Body of pancreas (tissue), 4 donors: Measurements from ENCODE around the gene STXBP1. TPM values are rescaled to one million over a fixed set of nuclear protein-coding genes. Genes with fewer than 3 reads are reported as not detected.

Source experiments
- ATAC-seq: fragments of 150-250 bp; one replicate; pipeline ENCODE4 v1.9.1; 2016
- DNase-seq, 4 donors: peaks; one replicate each; pipeline ENCODE4 v3.0.0-alpha.2; 2019
- H3K27ac ChIP-seq, 4 donors: fragments of 200-600 bp; sonication (generic); 1 replicate in 3 of 4; 2 replicates in 1 of 4; pipeline versions ENCODE4 v1.5.1 to v1.6.1; 2016 to 2019; ENCODE audit warnings: mild to moderate bottlenecking in 1 of 4, mixed read lengths in 1 of 4, moderate library complexity in 1 of 4
- H3K27me3 ChIP-seq, 2 donors: fragments of 200-600 bp; sonication (generic); one replicate each; pipeline ENCODE4 v1.6.0; 2016; ENCODE audit warnings: mild to moderate bottlenecking in 1 of 2
- H3K36me3 ChIP-seq, 2 donors: fragments of 200-600 bp; sonication (generic); replicated peaks in 1 of 2; 2 replicates each; pipeline ENCODE4 v1.5.1; 2016; ENCODE audit warnings: low read depth in 2 of 2; ENCODE audit not compliant: insufficient read depth in 1 of 2
- H3K4me1 ChIP-seq: fragments of 200-600 bp; sonication (generic); one replicate; pipeline ENCODE4 v1.6.0; 2016
- H3K4me3 ChIP-seq, 2 donors: fragments of 200-600 bp; sonication (generic); 1 replicate in 1 of 2; 2 replicates in 1 of 2; pipeline ENCODE4 v1.5.1; 2016 to 2019
- H3K9me3 ChIP-seq, 3 donors: fragments of 200-600 bp; sonication (generic); 1 replicate in 2 of 3; 2 replicates in 1 of 3; pipeline ENCODE4 v1.5.1; 2016
- POLR2A ChIP-seq, 3 donors: fragments of 450-650 bp; IDR thresholded peaks; one replicate each; pipeline ENCODE4 v1.6.1; 2016; ENCODE audit warnings: antibody characterized with exemption in 3 of 3, mild to moderate bottlenecking in 2 of 3
- WGBS, 2 donors: methylation state at CpG; one replicate each; pipeline ENCODE4 v1.1.5; 2017; 5-methylcytosine and 5-hydroxymethylcytosine counted together
- intact Hi-C: fragments of 100-400 bp; cut with DNase I; formaldehyde crosslinking; loops from one replicate; pipeline ENCODE4 v1.15.1; 2023
- total RNA-seq, 2 donors: library from RNA; depleted of rRNA; stranded (reverse); fragments of >200 nt; gene quantifications; one replicate each; pipeline ENCODE4 v1.1.0, GENCODE V29; 2016
- TF ChIP-seq, protein P1 (sequence below), 7 experiments: fragments of 450-650 bp in 4 of 7; fragments of 200-600 bp in 3 of 7; sonication (generic) in 3 of 7; IDR thresholded peaks; one replicate each; pipeline ENCODE4 v1.5.1; 2016 to 2019; ENCODE audit warnings: antibody characterized with exemption in 7 of 7

The STXBP1 gene
- total RNA-seq, 2 donors from 2014 or later, result 34.5 to 39.9 TPM

DNA sequence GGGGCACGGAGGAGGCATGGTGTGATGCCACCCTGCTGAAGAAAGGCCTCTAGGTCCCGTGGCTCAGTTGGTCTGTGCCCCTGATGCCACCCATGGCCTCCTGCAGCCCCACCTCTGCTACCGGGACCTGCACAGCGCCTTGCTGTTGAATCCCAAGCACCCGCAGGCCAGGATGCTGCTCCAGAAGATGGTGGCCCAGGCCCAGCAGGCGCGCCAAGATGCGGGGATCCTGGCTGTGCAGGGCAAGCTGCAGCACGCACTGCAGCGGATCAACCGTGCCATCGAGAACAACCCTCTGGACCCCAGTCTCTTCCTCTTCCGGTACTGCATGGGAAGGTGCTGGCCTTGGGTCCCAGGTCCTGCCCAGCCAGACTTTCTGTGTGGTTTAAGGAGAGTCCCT, 110.9 kb downstream of the STXBP1 start:
- 95 to 96% methylated on average over 13 of the region's 13 CpGs for WGBS, 2 donors
- no peak overlapping the region for H3K27ac ChIP-seq
- H3K4me1 ChIP-seq, result no peaks in the 10 kb centered on the region
- TF ChIP-seq POLR2A (IDR thresholded peaks at IDR 0.05), result no peak
- TF ChIP-seq, protein P1, sequence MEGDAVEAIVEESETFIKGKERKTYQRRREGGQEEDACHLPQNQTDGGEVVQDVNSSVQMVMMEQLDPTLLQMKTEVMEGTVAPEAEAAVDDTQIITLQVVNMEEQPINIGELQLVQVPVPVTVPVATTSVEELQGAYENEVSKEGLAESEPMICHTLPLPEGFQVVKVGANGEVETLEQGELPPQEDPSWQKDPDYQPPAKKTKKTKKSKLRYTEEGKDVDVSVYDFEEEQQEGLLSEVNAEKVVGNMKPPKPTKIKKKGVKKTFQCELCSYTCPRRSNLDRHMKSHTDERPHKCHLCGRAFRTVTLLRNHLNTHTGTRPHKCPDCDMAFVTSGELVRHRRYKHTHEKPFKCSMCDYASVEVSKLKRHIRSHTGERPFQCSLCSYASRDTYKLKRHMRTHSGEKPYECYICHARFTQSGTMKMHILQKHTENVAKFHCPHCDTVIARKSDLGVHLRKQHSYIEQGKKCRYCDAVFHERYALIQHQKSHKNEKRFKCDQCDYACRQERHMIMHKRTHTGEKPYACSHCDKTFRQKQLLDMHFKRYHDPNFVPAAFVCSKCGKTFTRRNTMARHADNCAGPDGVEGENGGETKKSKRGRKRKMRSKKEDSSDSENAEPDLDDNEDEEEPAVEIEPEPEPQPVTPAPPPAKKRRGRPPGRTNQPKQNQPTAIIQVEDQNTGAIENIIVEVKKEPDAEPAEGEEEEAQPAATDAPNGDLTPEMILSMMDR (IDR thresholded peaks at IDR 0.05), result no peak
- intact Hi-C loops, result no loop called here
- H3K36me3 ChIP-seq, result no peaks in the 10 kb centered on the region
- H3K27me3 ChIP-seq, result no peaks in the 10 kb centered on the region
- no peak overlapping the region for H3K4me3 ChIP-seq
- DNase-seq, result no peak
- no peak for ATAC-seq
- H3K9me3 ChIP-seq, result no peaks in the 10 kb centered on the region

GRCh38 chr9:127723444-127723843, 111.4 kb downstream of the STXBP1 start:
- WGBS, 2 donors, result 89% methylated on average over 3 to 5 of the region's 5 CpGs
- no peak for DNase-seq
- Histone ChIP-seq H3K36me3 (no peaks in the 10 kb centered on the region), H3K27me3 (no peaks in the 10 kb centered on the region), H3K4me1 (no peaks in the 10 kb centered on the region), H3K27ac (no peak overlapping the region), H3K4me3 (no peak overlapping the region), H3K9me3 (no peaks in the 10 kb centered on the region)
- TF ChIP-seq, protein P1 (IDR thresholded peaks at IDR 0.05), result no peak
- ATAC-seq, result no peak
- intact Hi-C loops, result no loop called here

- Histone ChIP-seq H3K9me3 (no peaks in the 10 kb centered on the region), H3K27ac (no peak overlapping the region), H3K27me3 (no peaks in the 10 kb centered on the region), H3K36me3 (no peaks in the 10 kb centered on the region), H3K4me3 (no peak overlapping the region), H3K4me1 (no peaks in the 10 kb centered on the region)
- ATAC-seq (no peak), DNase-seq (no peak)
- no peak for TF ChIP-seq POLR2A (IDR thresholded peaks at IDR 0.05)
- TF ChIP-seq, protein P1 (IDR thresholded peaks at IDR 0.05), result no peak
- intact Hi-C loops, result no loop called here
- 62 to 73% methylated on average over 11 to 22 of the region's 23 CpGs for WGBS, 2 donors
Measured at GRCh38 chr9:127724012-127724411, 111.9 kb downstream of the STXBP1 start.

DNA sequence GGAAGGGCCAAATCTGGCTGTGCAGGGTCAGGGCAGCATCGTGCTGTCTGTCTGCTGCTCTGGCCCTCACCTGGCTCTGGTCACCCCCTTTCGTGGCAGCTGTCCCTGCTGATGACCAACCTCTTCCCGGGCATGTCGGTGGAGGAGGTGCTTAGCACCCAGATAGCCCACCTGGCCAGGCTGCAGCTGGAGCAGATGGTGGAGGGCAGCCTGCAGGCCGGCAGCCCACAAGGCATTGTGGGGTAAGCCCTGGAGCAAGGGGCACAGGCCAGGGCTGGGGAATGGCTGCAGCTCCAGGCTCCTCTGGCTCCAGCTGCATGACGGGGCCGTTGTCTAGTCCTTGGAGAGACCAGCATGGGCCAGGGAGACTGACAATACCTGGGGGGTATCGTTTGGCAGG, 114.8 kb downstream of the STXBP1 start:
- WGBS, 2 donors, result 80 to 85% methylated on average over 2 to 8 of the region's 8 CpGs
- no peak overlapping the region for H3K27ac ChIP-seq
- H3K4me1 ChIP-seq, result no peaks in the 10 kb centered on the region
- intact Hi-C loops, result no loop called here
- H3K4me3 ChIP-seq, result no peak overlapping the region
- H3K9me3 ChIP-seq, result no peaks in the 10 kb centered on the region
- ATAC-seq (no peak), DNase-seq (no peak)
- no peaks in the 10 kb centered on the region for H3K36me3 ChIP-seq
- TF ChIP-seq POLR2A (IDR thresholded peaks at IDR 0.05), result no peak
- TF ChIP-seq, protein P1 (IDR thresholded peaks at IDR 0.05), result no peak
- H3K27me3 ChIP-seq, result no peaks in the 10 kb centered on the region

GRCh38 chr9:127728808-127729207, 116.7 kb downstream of the STXBP1 start:
- no peaks in the 10 kb centered on the region for H3K36me3 ChIP-seq
- H3K27ac ChIP-seq, result no peak overlapping the region
- TF ChIP-seq, protein P1 (IDR thresholded peaks at IDR 0.05), result no peak
- no peak for TF ChIP-seq POLR2A (IDR thresholded peaks at IDR 0.05)
- ATAC-seq, result no peak
- no peaks in the 10 kb centered on the region for H3K27me3 ChIP-seq
- DNase-seq, result no peak
- H3K4me3 ChIP-seq, result no peak overlapping the region
- no peaks in the 10 kb centered on the region for H3K4me1 ChIP-seq
- 83 to 85% methylated on average over 5 to 8 of the region's 8 CpGs for WGBS, 2 donors
- intact Hi-C loops, result no loop called here
- no peaks in the 10 kb centered on the region for H3K9me3 ChIP-seq
